NCI-H510A treated with DMSO at 0.1 percent for 48 hours (cell line): Measurements from ENCODE around the gene ADAMTS4.
A peak's percentile ranks its signal among the peaks of the same experiment; 100 is the strongest.
"Not testable (repeated sequence)": the region's sequence is repeated elsewhere in the genome, so short reads cannot be mapped to it uniquely, and the experiment has no call there.

Experiments
- DNase-seq: peaks from one replicate; lab custom pipeline; 2025; lab: John Stamatoyannopoulos, UW

ADAMTS4 gene

GRCh38 chr1:161198897-161199431 is at the start of gene ADAMTS4:
ADAMTS4 (minus strand) TSS chr1:161199054; CDS start chr1:161198627, 427 bp downstream.
- DNase-seq: no peak

DNA sequence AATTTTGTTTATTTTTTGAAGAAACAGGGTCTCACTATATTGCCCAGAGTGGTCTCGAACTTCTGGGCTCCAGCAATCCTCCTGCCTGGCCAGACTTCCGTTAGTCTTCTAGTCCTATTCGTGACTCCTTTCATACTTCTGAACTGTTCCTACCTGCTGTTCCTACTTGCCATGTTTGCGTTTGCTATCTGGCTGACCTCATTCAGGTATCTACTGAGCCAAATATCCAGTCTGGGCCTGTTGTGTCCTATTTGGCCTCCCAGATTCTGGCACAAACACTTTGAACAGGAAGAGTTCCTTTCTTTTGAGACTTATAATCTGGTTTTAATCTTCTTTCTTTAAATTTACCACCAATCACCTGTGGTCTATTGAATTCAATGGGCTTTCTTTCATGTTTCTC is 46.0 kb upstream of the ADAMTS4 start:
- DNase-seq: no peak

- DNase-seq: no peak
Measured at GRCh38 chr1:161242313-161242712, 43.5 kb upstream of the ADAMTS4 start.

- DNase-seq: no peak
Measured at GRCh38 chr1:161241682-161242081, 42.8 kb upstream of the ADAMTS4 start.

DNA sequence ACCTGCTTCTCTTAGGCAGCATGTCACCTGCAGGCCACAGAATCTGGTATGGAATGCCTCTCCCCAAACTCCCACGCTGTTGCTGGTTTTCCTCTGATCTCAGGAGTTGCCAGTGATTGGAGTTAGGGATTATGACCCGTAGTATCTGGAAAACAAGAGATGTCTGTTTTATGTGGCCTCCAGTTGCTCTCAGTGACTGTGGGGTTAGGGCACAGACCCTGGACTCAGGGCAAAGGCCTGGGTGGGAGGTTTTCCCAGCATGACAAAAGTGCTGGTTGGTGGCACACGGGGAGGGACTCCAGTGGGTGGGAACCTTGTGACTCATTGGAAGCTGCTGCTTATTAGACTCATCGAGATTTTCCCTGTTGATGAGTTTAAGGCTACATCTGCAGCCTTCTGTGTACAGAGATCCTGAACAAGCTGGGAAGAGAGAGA is 39.2 kb upstream of the ADAMTS4 start, which contains the start of gene NR1I3:
NR1I3 (minus strand) TSS at position 165 of the 435 bp plus-strand sequence. CDS start 1,638 bp downstream, outside the sequence.
- DNase-seq: no peak

DNA sequence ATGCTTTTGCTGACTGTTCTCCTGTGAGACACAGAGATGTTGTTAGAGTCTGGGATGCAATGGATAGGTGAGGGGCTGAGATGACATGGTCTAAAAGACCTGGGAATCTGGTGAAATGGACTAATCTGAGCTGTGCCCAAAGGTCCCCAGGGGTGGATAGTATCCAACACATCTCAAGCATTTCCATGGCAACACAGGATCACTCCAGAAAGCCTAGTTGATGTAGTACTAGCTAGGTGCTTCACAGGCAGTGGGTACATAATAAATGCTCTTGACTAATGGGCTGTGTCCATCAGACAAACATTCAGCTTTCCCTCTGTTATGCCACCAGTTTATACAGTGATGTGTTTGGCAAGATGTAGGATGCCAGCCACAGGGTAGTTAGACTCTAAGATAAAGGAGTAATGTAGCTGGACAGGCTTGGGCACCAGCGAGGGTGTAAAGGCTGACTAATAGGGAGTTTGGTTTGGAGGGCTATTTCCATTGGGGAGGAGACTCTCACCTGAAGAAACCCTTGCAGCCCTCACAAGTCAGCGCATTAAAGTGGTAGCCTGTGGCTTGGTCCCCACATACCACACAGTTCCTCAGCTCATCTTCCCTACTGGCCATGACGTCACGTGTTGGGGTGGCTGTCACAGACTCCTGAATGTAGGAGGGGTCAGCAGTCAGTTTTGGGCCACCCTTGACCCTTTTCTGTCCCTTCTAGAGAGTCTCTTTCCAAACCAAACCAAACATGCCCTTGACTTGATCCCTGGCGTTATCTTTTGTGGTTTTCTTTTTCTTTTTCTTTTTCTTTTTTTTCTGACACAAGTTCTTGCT is 37.3 kb upstream of the ADAMTS4 start:
- no peak for DNase-seq

DNA sequence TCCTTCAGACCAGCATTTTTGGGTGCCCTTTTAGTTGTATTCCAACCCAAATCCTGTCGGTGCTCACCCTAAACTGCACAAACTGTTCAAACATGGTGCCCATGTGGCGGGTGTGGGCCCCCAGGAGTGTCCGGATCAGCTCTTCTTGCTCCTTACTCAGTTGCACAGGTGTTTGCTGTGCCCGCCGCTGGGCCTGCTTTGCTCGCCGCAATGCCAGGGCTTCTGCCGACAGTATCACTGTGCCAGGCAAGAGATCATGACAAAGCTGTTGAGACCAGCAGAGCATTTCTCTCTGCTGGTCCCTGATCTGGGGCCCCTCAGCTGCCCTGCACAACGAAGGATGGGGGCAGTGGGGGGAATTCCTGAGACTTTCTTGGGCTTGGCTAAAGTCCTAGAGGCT is 34.2 kb upstream of the ADAMTS4 start:
- no peak for DNase-seq

DNA sequence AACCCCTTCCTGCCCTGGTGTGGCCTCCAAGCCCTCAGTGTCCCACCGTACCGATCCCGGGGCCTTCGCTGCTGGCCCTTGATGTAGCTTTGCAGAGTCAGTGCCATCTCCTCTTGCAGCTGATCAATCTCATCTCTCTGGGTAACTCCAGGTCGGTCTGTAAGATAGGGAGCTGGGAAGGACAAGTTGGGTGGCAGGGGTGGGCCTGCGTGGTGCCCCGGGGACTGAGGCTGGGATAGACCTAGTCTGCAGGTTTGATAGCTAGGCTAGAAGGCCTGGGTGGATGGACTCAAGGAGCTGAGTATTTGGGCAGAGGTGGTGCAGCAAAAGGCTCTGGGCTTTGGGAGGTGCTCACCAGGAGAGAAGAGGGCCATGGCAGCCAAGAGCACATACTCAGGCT is 31.9 kb upstream of the ADAMTS4 start:
- no peak for DNase-seq

GRCh38 chr1:161229896-161230295 is 31.0 kb upstream of the ADAMTS4 start:
- DNase-seq: no peak

DNA sequence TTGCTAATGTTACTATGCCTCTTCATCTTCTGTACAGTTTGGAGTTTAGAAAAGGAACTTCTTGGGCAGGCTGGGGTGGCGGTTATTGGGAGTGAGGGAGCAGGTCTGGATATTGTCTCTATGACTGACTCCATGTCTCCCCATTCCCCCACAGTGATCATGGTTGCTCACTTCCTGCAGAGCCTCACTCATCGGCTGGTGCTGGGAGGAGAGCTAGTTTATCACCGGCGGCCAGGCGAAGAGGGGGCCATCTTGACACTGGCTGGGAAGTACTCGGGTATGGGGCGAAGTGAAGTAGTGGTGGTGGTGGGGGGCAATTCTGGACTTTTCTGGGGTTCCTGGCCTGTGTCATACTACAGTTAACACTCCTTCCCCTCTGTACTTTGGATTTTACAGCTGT is 29.2 kb upstream of the ADAMTS4 start:
- no peak for DNase-seq

GRCh38 chr1:161227196-161227871 is 28.5 kb upstream of the ADAMTS4 start:
- DNase-seq: peak; percentile 83

GRCh38 chr1:161226759-161227158 is 27.9 kb upstream of the ADAMTS4 start:
- DNase-seq: no peak

- peak; percentile 7 for DNase-seq
Measured at GRCh38 chr1:161226320-161226711, 27.5 kb upstream of the ADAMTS4 start.

DNA sequence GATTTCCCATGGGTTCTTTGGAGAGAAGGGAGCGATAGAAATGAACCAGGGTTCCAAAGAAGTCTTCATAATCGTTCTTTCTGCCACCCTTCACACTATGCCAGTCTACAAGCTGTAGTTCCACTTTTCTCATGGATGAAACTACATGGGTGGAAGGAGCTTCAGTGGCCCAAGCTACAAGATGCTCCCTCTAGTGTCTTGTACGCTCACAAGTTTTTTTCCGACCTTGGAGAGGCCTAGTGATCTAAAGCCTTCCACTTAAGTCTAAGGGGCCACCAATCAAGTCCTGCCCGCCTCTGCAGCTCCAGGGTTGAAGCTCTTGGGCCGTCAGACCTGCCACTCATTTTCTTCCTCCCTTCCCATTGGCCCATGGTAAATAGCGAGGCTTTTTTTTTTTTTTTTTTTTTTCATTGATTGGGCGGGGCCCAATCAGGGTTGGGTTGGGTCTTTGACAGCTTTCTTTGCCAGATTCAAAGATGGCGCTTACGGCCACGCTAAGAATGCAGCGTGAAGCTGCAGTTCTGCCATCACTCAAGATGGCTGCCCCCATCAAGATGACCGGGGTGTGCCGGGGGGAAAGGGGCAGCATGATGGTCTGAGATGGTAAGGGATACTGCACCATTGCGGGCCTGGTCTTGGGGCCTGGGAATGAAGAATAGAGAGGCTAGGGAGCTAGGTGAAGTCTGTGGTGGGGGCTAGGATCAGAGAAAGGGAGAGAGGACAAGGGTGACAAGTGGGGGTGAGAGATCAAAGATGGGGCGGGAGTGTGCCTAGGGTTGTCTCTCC is 26.9 kb upstream of the ADAMTS4 start, which contains the start of gene TOMM40L:
TOMM40L (plus strand) TSS at position 527 of the 786 bp plus-strand sequence. CDS start 430 bp downstream, outside the sequence.
- DNase-seq: peak; percentile 95

DNA sequence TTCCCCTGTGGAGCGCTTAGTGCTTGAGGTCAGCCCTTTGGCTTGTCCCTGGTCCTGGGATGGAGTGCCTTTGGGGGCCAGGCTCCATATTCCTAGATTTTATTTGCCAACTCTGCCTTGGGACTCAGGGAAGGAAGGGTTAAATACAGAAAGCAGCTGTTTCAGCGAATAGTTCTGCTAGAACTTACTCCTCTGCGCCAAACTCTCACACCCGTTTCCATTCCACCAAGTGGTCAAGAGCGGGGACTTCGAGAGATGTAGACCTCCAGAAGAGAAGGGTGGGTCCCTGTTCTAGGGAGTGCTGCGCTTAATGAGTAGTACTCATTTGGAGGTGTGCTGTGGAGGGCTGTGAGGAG is 26.3 kb upstream of the ADAMTS4 start:
- DNase-seq: no peak

- DNase-seq: not testable (repeated sequence)
Measured at GRCh38 chr1:161224695-161225087, 25.8 kb upstream of the ADAMTS4 start.

GRCh38 chr1:161223805-161224694 is 25.2 kb upstream of the ADAMTS4 start:
- no peak for DNase-seq

DNA sequence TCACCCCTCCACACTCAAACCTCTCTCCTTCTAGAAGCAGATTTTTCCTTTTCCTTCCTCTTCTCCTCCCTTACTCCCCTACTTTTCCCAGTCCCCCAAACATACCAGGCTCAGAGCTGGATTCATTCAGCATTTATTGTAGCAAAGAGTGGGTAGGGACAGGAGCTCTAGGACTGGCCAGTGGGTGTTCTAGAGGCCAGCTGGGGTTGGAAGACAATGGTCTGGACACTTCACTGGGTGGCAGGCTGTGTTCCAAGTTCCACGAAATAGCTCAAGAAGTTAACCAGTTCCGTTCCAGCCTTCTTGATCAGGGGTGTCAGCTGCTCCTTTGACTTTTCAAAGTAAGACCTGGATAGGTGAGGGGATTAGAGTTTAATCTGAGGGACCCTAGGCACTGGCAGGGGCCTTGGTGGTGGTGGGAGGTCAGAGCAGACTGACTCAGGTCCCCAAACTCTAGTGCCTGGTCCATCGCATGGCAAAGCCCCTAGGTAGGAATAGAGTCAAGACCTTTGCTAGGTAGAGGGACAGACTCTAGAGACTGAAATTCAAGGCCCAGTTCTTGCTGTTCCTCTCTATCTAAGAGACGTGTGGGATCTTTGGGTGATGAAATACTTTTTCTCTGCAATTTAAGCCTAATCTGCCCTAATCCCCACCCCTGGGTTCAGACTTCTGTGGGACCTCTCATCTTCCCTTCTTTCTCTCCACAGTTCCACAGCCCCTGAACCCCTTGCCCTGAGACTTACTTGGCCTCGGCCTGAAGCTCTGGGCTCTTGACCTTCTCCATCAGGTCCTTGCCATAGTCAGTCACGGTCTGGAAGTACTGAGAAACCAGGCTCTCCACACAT is 23.5 kb upstream of the ADAMTS4 start:
- DNase-seq: no peak

DNA sequence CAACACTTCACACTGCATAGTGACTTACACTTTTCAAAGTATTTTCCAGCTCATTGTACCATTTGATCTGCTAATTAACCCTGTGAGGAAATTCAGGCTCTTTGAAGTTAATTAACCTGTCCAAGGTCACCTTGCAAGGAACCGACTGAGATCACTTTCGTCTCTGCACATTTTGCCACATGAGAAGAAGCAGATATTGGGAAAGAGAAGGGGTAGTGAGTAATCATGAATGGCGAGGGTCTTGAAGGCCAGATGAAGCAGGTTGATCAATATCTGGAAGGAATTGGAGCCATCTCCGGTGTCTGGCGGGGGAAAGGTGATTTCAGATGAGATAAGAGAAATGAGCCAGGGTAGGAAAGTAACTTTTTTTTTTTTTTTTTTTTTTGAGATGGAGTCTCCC is 21.1 kb upstream of the ADAMTS4 start:
- no peak for DNase-seq
